ENCODE results near the gene AGPAT3. TPM values are rescaled to one million over a fixed set of nuclear protein-coding genes. Genes with fewer than 3 reads are reported as not detected.
"Not testable (repeated sequence)": the region's sequence is repeated elsewhere in the genome, so short reads cannot be mapped to it uniquely, and the experiment has no call there.

Gene AGPAT3
- total RNA-seq, 1 donor from 2014 or later = 49.1 TPM

DNA sequence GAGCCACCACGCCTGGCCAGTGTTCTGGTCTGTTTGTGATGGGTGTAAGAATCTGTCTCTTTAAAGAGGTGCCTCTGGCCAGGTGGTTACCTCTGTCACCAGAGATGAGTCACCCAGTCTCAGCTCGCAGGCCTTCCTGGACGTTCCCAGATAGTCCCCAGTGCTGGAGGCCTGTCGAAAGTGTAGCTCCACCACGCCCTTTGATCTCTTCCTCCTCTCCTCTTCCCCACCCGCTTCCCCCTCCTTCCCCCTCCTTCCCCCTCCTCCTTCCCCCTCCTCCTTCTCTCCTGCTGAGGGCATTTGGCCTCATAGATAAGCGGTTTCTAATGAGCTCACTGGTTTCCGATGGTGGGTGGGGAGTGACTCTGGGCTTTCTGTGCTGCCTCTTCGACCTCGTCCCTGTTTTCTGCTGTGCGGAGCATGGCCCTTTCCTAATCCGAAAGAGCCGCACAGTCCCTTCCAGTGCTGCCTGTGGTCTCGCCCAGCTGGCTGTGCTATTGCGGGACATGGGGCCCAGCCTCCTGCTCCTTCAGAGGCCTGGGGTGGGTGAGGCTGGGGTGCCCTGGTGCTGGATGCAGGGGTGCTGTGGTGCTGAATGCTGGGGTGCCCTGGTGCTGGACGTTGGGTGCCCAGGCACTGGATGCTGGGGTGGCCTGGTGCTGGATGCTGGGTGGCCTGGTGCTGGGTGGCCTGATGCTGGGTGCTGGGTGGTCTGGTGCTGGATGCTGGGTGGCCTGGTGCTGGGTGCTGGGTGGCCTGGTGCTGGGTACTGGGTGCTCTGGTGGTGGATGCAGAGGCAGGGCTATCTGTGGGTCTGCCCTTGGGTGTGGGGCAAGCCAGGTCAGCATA, 19.2 kb downstream of the AGPAT3 start:
- peak; percentile 88 for ATAC-seq

DNA sequence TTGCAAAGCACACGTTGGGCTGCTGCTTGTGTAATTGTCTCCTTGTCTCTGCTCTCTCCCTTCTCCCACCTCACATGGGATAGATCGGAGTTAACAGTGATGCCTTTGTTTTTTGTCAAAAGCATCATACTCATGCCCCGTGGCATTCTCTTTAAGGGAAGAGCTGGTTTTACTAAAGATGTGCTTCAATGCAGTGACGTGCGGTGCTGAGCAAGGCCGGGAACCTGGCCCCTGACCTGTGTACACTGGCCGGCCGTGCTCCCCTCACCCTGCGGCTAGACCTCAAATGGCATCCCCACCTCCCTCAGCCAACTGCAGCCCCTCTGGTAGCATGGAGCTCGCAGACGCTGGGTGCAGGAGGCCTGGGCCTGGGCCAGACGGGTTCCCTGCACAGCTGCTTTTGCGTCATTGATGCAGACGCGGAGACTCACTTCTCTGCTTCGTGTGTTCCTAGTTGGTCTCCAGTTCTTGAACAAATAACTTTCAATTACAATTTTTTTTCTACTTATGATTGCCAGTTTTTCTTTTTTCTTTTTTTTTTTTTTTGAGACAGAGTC, 19.9 kb downstream of the AGPAT3 start:
- ATAC-seq = peak; percentile 11

DNA sequence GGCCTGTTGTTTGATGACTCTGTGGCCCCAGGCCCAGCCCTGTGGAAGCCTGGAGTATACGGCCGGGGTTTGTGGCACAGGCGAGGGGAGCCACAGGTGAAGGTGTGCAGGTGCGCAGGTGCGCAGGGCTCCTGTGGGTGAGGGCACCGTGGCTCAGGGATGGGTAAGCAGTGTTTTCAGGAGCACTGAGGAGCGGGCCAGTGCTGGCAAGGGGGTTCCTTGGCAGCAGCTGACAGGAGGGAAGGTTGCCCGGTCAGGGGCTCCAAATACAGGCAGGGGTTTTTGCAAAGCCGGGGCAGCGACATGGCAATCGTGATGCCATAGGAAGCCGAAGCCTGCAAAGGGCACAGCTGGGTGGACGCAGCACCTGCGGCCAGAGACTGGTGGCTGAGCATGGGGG, 20.7 kb downstream of the AGPAT3 start:
- no peak for ATAC-seq

DNA sequence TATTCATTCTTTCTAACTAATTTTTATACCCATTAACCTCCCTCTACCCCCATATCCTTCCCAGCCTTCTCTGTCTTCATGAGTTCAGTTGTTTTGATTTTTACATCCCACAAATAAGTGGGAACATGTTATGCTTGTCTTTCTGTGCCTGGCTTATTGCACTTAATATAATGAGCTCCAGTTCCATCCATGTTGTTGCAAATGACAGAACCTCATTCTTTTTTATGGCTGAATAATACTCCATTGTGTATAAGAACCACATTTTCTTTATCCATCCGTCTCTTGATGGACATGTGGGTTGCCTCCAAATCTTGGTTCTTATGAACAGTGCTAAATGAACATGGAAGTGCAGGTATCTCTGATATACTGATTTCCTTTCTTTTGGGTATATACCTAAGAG, 21.5 kb downstream of the AGPAT3 start:
- ATAC-seq = no peak

DNA sequence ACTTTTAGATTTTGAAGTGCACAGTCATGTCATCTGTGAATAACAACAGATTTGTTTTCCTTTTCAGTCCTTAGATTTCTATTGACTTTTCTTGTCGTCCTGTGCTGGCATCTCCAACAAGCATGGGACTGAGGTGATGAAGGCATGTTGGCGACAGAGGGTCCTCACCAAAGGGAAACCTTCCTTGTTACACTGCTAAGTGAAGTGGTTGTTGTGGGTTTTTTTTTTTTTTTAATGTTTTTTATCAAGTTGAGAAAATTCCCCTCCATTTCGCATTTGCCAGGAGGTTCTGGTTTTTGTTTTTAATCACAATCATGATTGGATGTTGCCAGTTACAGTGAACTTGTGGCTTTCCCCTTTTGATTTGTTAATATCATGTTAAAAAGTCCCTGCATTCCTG, 24.0 kb downstream of the AGPAT3 start:
- ATAC-seq = no peak

DNA sequence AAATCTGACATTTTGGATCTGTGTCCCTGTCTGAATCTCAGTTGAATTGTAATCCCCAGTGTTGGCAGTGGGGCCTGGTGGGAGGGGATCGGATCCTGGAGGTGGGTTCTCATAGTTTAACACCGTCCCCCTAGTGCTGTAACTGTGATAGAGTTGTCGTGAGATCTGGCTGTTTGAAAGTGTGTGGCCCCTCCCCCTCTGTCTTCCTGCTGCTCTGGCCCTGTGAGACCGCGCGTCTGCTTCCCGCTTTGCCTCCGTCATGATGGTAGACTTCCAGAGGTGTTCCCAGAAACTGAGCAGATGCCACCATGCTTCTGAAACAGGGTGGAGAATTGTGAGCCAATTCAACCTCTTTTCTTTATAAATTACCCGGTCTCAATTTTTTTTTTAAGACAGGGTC, 25.0 kb downstream of the AGPAT3 start:
- no peak for ATAC-seq

DNA sequence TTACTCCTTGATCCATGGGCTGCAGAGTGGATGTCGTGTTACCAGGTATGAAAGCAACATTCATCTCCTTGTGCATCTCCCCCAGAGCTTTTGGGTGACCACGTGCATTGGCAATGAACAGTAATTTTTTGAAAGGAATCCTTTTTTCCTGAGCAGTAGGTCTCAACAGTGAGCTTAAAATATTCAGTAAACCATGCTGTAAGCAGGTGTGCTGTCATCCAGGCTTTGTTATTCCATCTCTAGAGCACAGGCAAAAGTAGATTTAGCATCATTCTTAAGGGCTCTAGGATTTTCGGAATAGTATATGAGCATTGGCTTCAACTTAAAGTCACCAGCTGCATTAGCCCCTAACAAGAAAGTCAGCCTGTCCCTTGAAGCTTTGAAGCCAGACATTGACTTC, 27.3 kb downstream of the AGPAT3 start:
- no peak for ATAC-seq

DNA sequence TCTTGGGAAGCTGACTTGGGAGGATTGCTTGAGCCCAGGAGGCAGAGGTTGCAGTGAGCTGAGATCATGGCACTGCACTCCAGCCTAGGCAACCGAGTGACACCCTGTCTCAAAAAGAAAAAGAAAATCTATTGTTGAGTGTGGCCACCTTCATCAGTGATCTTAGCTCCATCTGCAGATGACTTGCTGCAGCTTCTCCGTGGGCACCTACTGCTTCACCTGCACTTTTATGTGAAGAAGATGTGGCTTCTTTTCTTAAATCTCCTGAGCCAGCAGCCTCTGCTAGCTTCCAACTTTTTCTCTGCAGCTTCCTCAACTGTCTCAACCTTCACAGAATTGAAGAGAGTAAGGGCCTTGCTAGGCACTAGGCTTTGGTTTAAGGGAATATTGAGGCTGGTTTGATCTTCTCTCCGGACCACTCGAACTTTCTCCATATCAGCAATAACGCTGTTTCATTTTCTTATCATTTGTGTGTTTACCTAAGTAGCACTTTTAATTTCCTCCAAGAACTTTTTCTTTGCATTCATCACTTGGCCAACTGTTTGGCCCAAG, 28.0 kb downstream of the AGPAT3 start:
- no peak for ATAC-seq

DNA sequence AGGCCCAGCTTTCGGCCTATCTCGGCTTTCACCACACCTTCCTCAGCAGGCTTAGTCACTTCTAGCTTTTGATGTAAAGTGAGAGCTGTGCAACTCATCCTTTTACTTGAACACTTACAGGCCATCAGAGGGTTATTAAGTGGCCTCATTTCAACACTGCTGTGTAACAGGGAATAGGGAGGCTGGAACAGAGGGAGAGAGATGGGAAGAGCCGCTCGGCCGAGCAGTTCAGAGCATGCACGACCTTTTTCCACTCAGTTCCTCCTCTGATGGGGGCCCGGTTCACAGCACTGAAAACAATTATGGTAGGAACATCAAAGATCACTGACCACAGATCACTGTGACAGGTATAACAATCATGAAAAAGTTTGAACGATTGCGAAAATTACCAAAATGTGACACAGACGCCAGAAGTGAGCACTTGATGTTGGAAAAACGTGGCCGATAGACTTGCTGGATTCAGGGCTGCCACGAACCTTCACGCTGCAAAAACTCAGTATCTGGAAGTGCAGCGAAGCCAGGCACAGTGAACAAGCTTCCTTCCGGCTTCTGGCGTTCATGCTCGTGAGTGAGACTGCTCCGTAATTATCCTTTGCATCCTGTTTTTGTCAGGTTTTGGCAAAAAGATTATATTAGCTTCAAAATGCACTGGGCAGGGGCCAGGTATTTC, 28.6 kb downstream of the AGPAT3 start:
- peak; percentile 20 for ATAC-seq

DNA sequence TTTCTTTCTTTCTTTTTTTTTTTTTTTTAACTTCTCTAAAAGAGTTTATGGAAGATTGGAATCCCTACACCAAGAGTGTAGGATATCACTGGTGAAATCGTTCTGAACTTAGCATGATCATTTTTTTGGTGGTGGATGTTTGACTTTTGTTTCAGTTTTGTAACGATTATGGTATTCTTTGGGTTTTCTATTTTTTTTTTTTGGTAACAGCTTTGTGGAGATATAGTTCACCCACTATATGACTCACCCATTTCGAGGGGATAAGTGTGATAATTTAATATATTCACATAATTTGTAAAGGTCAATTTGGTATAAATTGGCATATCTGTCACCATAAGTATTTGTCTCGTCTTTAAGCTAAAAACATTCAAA, 29.2 kb downstream of the AGPAT3 start:
- no peak for ATAC-seq

DNA sequence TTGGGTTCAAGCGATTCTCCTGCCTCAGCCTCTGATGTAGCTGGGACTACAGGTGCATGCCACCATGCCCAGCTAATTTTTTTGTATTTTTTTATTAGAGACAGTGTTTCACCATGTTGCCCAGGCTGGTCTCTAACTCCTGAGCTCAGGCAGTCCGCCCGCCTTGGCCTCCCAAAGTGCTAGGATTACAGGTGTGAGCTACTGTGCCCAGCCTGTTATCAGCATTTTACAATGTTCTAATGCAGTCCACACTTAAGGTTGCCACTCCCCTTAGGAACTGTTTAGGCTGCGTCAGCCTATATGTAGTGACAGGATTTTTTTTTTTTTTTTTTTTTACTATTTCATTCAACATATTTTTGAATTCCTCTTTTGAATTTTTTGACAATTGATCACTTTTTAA, 30.2 kb downstream of the AGPAT3 start:
- ATAC-seq = no peak

DNA sequence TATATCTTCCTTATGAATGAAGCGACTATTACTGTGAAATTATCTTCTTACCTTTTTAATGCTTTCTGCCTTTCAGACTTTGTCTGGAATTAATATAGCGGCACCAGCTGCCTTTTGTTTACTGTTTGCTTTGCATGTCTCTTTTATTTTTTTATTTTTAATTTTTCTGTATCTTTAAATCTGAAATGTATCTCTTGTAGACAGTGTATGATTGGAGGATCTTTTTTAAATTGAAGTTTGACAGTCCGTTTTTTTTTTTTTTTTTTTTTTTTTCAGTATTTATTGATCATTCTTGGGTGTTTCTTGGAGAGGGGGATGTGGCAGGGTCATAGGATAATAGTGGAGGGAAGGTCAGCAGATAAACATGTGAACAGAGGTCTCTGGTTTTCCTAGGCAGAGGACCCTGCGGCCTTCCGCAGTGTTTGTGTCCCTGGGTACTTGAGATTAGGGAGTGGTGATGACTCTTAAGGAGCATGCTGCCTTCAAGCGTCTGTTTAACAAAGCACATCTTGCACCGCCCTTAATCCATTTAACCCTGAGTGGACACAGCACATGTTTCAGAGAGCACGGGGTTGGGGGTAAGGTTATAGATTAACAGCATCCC, 31.8 kb downstream of the AGPAT3 start:
- not testable (repeated sequence) for ATAC-seq

DNA sequence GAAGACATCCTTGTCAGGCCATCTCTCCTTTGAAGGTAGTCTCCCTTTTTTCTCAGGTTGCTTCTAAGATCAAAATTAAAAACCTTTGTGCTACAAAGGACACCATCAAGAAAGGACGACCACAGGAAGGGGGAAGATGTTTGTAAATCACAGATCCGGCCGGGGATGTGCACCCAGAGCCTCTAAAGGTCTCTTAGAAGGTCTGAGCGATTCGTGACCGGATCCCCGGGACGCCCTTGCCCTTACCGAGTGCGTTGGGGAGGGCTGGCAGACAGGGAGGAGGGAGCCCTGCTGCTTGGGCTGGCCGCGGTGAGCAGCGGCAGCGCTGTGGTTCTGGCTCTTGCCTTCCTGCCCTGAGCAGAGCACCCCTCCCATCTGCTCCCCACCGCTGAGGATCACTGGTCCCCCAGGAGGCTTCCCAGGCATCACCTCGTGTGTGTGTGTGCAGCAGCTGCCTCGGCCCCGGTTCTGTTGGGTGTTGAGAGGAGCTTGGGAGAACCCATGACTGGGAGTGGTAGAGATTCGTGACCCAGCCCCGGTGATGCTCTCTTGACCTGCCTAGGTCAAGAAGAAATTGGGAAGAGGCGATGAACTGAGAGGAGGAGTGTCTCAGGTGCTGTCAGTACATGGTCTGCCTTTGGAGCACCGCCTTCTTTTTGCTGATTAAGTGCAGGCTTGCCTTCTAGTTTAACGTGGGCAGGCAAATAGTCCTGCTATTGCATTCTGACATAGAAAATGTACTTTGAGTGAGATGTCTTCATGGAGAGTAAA, 34.5 kb downstream of the AGPAT3 start:
- no peak for ATAC-seq

DNA sequence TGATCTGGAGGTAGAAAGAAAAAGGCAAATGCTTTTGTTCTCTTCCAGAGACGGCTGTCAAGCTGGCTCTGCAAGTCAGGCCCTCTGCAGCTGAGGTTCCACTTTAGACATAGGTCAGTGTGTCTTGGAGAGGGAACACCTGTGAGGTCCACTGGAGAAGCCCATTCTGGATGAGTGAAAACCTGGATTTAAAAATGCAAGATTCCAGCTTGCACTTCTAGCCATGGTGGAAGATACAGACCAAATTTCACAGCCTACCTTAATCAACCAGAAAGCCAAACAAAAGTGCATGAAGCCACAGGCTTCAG, 35.0 kb downstream of the AGPAT3 start:
- no peak for ATAC-seq

DNA sequence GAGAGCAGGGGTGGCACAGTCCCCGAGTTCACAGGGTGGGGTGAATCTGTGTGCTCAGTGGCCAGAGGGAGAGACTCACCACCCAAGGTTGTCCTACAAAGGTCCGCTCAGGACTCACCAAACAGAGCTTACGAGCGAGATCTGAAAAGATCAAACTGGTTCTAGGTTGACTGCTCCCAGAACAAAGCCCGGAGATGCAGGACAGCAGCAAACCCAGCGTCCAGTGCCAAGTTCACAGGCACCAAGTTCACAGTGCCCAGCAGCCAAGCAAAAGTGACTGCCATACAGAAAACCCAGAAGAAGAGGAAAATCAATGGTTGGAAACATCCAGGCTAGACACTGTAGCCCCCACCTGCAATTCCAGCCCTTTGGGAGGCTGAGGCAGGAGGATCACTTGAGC, 35.7 kb downstream of the AGPAT3 start:
- no peak for ATAC-seq

DNA sequence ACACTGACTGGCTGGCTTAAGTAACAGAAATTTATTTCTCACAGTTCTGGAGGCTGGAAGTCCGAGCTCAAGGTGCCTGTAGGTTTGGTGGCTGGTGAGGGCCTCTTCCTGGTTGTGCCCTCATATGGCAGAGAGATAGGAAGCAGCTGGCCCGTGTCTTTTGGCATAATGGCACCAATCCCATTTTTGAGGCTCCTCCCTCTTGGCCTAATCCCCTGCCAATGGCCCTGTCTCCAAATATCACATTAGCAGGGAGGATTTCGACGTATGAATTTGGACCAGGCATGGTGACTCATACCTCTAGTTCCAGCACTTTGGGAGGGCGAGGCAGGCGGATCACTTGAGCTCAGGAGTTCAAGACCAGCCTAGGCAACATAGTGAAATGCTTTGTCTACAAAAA, 37.4 kb downstream of the AGPAT3 start:
- ATAC-seq = peak; percentile 66

DNA sequence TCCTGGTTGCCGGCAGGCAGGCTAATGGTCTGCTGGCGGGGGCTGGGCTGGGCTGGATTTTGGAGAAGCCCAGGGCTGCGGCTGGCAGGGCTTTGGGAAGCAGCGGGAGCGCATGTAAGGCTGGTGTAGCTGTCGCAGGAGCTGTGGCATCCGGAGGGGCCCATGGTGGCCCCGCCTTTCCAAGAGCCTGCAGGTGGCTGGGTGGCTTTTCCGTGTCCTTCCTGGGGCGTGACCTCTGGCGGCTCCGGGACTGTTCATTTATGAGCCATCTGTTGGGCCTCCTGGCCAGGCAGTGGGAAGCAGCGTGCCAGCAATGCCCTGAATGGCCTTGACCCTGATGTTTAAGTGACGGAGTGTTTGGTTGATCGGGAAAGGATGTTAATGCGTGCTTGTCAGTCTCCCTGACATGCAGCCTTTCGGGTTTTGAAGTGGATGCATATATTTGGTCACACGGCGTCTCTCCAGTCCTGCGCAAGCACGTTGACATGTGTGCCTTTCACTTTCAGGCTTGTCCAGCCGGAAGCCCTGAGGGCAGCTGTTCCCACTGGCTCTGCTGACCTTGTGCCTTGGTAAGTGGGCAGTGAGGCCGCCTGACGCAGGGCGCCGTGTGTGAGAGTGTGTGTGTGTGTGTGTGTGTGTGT, 38.5 kb downstream of the AGPAT3 start:
- ATAC-seq = no peak

DNA sequence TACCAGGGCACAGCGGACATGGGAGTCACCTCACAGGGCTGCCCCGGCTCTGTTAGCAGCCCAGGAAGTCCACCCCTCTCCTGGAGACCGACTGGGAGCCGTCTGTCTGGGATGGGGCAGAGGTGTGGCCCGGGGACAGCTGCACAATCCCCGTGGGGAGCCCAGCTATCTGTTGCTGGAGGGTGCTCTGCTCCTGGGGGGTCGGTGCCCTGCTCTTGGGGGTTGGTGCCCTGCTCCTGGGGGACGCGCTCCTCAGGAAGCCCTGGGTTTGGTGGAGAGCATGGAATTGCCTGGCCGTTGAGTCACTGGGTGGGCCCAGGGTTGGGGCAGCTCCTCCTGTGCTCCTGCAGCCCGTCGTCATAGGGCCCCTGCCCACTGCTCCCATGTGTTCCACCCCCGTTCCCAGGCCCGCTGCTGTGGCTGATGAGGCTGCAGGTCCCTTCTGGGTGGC, 39.3 kb downstream of the AGPAT3 start:
- no peak for ATAC-seq

DNA sequence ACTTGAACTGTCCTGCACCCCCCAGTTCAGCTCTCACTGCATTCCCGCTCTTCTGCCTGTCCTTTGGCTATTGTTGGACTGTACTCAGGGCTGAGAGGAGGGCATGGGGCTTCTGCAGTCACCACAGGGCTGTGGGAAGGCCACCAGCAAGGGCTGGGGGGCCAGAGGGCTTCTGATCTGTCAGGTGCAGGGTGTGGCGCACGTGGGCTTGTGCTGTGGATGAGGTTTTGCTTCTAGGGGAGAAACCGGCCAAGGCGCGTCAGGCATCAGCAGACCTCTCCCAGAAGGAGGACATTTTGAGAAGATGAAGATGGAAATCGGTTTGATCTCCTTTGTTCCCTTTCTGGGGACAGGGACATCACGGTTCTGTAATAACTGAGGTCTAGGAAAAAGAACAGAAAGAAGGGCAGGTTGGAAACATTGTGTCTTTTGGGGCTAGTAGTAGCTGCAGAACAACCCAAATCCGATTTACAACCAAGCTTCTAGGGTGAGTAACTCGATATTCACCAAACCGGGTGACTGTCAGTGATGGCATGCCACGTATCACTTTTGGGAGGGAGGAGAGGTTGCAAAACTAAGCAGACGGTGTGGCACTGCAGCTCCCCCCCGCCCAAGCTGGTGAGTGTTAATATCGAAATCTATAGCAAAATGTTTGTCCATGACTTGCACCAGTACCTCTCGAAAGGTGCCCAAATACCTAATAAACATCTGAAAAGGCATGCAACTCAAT, 40.9 kb downstream of the AGPAT3 start:
- no peak for ATAC-seq

DNA sequence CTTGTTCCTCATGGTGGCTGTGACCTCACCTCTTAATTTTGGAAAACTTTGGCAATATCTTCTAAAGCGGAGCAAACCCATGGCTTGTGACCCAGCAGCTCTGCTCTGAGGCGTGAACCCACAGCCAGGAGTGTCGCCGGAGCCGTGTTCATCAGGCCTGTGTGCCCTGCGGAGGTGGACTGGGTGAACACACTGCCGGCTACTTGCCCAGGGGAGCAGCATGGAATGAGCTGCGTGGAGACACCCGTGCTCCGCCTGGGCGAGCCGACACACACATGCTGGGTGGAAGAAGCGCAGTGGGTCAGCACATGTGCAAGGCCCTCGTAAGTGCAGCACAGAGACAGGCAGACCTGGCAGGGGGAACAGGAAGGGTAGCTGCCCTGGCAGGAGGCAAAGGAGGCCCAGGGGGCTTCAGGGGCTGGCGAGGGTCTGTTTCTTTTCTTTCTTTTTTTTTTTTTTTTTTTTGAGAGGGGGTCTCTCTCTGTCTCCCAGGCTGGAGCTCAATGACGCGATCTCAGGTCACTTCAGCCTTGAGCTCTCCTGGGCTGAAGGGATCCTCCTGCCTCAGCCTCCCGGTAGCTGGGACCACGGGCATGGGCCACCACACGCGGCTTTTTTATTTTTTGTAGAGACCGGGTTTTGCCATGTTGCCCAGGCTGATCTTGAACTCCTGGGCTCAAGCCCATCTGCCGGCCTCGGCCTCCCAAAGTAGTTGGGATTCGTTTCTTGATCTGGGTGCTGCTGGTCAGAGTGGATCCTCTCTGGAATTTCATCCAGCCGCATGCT, 41.8 kb downstream of the AGPAT3 start:
- no peak for ATAC-seq

DNA sequence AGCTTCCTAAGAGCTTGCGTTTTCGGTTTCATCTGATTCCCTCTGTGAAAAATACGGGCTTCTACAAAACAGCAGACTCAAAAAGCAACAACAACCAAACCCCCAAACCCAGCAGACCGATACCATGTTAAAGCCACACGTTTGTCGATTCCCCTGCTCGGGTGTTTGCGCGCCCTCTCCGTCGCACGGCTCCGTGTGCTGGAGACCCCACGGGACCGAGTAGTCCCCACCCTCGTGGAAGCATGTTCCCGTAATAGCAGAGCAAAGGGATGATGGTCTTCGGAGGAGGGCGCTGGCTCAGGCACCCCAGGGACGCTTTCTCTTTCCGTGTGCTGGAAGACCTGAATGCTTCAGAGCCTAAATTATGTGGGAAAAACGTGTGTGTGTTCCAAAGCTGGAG, 42.7 kb downstream of the AGPAT3 start:
- ATAC-seq = no peak

All from esophagus mucosa (tissue), 1 donor.